ENCODE data around the gene CA10. TPM values are rescaled to one million over a fixed set of nuclear protein-coding genes. Genes with fewer than 3 reads are reported as not detected.
A peak's percentile ranks its signal among the peaks of the same experiment; 100 is the strongest.

Gene CA10
- total RNA-seq, 1 donor from 2014 or later, result 0.20 TPM

DNA sequence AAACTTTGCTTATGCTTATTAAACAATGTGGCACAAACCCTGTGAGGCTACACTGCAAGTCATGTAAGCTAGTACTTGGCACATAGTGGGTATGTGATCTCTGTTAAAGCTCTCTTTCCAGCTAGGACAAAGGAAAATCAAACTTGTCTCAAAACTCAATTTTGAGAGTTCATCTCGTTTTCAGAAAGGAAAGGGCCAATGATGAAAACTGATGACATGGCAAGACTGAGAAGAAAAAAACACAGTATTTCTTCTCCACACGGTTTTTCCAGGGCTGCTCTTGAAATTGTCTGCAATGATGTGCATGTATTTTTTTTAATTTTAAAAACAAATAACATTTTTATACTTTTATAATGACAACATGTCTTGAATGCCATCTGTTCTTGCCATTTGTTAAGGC lies 389.8 kb downstream of the CA10 start:
- TF ChIP-seq, protein P1, sequence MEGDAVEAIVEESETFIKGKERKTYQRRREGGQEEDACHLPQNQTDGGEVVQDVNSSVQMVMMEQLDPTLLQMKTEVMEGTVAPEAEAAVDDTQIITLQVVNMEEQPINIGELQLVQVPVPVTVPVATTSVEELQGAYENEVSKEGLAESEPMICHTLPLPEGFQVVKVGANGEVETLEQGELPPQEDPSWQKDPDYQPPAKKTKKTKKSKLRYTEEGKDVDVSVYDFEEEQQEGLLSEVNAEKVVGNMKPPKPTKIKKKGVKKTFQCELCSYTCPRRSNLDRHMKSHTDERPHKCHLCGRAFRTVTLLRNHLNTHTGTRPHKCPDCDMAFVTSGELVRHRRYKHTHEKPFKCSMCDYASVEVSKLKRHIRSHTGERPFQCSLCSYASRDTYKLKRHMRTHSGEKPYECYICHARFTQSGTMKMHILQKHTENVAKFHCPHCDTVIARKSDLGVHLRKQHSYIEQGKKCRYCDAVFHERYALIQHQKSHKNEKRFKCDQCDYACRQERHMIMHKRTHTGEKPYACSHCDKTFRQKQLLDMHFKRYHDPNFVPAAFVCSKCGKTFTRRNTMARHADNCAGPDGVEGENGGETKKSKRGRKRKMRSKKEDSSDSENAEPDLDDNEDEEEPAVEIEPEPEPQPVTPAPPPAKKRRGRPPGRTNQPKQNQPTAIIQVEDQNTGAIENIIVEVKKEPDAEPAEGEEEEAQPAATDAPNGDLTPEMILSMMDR (IDR thresholded peaks at IDR 0.05; ENCODE audit: unreplicated experiment), result no peak
- H3K9me3 Mint-ChIP-seq, result no peaks in the 10 kb centered on the region

DNA sequence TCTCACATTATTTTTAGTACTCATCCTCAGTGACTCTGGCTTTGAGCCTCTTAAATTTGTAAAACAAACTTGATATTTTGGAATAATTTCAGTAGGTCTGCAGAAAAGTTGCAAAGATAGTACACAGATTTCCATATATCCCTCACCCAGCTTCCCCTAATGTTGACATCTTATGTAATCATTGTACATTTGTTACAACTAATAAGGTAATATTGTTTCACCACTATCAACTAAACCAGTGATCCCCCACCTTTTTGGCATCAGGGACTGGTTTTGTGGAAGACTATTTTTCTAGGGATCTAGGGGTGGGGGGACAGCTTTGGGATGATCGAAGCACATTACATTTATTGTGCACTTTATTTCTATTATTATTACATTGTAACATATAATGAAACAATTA lies 391.2 kb downstream of the CA10 start:
- Mint-ChIP-seq H3K27ac (no peak overlapping the region), H3K9me3 (no peaks in the 10 kb centered on the region), H3K4me3 (no peak overlapping the region), H3K27me3 (ENCODE audit: low read depth) (peaks cover 53% of the 10 kb centered on the region), H3K36me3 (no peaks in the 10 kb centered on the region), H3K4me1 (peaks cover 2% of the 10 kb centered on the region)
- no peak for DNase-seq (ENCODE audit: low spot score in 2 of 2, unreplicated experiment in 2 of 2)
- TF ChIP-seq, protein P1 (IDR thresholded peaks at IDR 0.05; ENCODE audit: unreplicated experiment), result no peak

More for the DNA sequence above, 389.8 kb downstream of the CA10 start:
- no peak overlapping the region for H3K27ac Mint-ChIP-seq
- no peak for DNase-seq (ENCODE audit: low spot score in 2 of 2, unreplicated experiment in 2 of 2)
- H3K4me1 Mint-ChIP-seq, result peaks cover 2% of the 10 kb centered on the region
- H3K27me3 Mint-ChIP-seq (ENCODE audit: low read depth), result peaks cover 47% of the 10 kb centered on the region
- no peaks in the 10 kb centered on the region for H3K36me3 Mint-ChIP-seq
- H3K4me3 Mint-ChIP-seq, result no peak overlapping the region

DNA sequence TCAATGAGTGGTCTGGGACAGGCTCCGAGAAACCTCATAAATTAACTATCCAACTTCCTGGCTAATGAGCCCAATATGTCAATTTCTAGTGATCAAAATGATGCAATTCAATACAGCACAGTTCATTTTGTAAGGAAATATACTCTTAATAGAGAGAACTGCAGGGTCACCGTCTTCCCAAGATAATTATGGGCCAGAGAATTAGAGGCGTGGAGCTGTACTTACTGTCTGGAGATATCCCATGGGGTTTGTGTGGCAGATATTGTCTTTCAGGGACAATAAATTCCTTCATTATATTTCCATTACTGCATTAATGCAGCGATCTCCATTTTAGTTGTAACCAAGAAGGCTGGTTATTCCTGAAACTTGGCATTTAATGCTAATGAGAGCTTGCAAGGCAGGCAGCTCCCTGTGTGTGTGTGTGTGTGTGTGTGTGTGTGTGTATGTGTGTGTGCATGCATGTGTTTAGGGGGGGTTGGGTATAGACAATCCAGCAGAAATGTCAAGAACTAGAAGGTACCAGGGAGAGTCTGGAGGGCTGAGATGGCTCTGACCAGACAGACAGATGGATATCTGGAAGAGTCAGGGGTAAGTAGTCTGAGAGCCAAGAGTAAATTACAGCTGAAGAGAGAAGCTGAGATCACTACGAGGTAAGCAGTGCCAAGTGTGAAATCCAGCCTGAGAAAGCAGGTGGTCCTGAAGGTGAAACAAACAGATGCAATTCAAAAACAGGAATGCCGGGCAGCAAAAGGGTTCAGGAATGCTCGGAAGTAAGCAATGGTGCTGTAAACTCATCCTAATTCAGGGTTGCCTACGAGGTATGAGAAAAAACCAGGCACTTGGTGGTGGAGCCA lies 393.0 kb downstream of the CA10 start:
- H3K36me3 Mint-ChIP-seq, result no peaks in the 10 kb centered on the region
- H3K4me3 Mint-ChIP-seq, result no peak overlapping the region
- H3K27me3 Mint-ChIP-seq (ENCODE audit: low read depth), result peaks cover 58% of the 10 kb centered on the region
- no peaks in the 10 kb centered on the region for H3K9me3 Mint-ChIP-seq
- TF ChIP-seq, protein P1 (IDR thresholded peaks at IDR 0.05; ENCODE audit: unreplicated experiment), result no peak
- DNase-seq (ENCODE audit: low spot score in 2 of 2, unreplicated experiment in 2 of 2), result no peak
- H3K27ac Mint-ChIP-seq, result no peak overlapping the region
- H3K4me1 Mint-ChIP-seq, result peaks cover 2% of the 10 kb centered on the region

DNA sequence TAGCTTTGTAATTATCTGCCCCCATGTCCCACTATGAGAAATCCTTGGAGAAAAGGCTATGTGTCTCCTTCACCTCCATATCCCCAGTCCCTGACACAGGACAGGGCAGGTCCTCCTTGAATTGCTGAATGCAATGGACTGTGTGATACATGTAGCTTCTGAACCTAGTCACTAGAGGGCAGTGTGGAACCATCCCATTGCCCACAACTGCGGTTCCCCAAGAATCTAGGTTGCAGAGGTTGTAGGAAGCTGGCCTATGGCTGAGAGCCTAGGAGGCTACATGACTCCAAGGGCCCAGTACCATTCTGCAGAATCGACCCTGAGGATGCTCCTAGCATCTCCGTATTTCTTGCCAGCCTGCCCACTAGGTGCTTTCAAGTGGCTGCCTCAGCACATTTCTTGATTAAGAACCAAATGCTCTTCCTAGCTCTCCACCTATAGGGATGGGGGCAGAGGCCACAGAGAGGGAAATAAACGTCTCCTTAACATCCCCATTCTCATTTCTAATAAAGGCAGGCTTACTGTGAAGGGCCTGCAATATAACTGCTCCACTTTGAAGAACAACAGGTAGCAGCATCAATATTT lies 394.0 kb downstream of the CA10 start:
- Mint-ChIP-seq H3K9me3 (no peaks in the 10 kb centered on the region), H3K36me3 (no peaks in the 10 kb centered on the region), H3K4me1 (no peaks in the 10 kb centered on the region), H3K4me3 (no peak overlapping the region), H3K27me3 (ENCODE audit: low read depth) (peaks cover 63% of the 10 kb centered on the region), H3K27ac (no peak overlapping the region)
- TF ChIP-seq, protein P1 (IDR thresholded peaks at IDR 0.05; ENCODE audit: unreplicated experiment), result peak; percentile 59
- peak in 1 of 2 experiments; percentile 51 for DNase-seq (ENCODE audit: low spot score in 2 of 2, unreplicated experiment in 2 of 2)

DNA sequence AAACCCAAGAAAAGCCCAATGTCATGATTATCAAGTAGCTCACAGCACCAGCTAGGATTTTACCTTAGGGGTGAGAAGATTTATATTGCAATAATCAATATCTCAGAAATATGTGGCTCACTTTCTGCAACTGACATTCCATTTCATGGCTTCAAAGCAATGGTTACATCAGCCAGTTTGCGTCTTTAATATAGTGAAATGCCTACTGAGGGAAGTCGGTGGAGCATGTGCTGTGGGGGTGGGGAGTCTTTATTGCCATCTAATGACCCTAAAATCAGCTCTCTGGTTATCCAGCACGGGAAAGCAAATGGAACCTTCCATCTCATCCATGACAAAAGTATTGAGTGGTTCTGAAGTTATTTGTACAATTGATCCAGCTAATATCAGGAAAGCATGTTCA lies 395.5 kb downstream of the CA10 start:
- TF ChIP-seq, protein P1 (IDR thresholded peaks at IDR 0.05; ENCODE audit: unreplicated experiment), result no peak
- Mint-ChIP-seq H3K4me3 (no peak overlapping the region), H3K27ac (no peak overlapping the region), H3K4me1 (no peaks in the 10 kb centered on the region), H3K27me3 (ENCODE audit: low read depth) (peaks cover 62% of the 10 kb centered on the region), H3K9me3 (no peaks in the 10 kb centered on the region), H3K36me3 (no peaks in the 10 kb centered on the region)
- no peak for DNase-seq (ENCODE audit: low spot score in 2 of 2, unreplicated experiment in 2 of 2)

Measured in mesothelial cell of epicardium (in vitro differentiated cells).